Astrocyte (in vitro differentiated cells and primary cell): Measurements from ENCODE around the gene PDE6G. TPM values are rescaled to one million over a fixed set of nuclear protein-coding genes. Genes with fewer than 3 reads are reported as not detected.

ENCODE experiments used
- DNase-seq: peaks from one replicate; pipeline ENCODE4 v3.0.0-alpha.2; 2010; ENCODE audit warnings: low read depth
- FAIRE-seq: peaks from 2 replicates; lab custom pipeline; 2011; peaks lifted over from hg19 to GRCh38; lab: Jason Lieb, UNC
- H2AFZ ChIP-seq: 2 replicates; pipeline ENCODE4 v1.6.0; 2012; ENCODE audit warnings: low read depth, low read length, inconsistent platforms
- H3K27ac ChIP-seq: 2 replicates; pipeline ENCODE4 v1.5.1; 2011; ENCODE audit warnings: low read depth, low read length, inconsistent platforms
- H3K27me3 ChIP-seq: 2 replicates; pipeline ENCODE4 v1.6.0; 2011; ENCODE audit warnings: low read length, inconsistent platforms; ENCODE audit not compliant: insufficient read depth
- H3K36me3 ChIP-seq: 2 replicates; pipeline ENCODE4 v1.5.1; 2011; ENCODE audit warnings: low read length, inconsistent platforms; ENCODE audit not compliant: insufficient read depth
- H3K4me1 ChIP-seq: 2 replicates; pipeline ENCODE4 v1.5.1; 2011; ENCODE audit warnings: low read length, inconsistent platforms; ENCODE audit not compliant: insufficient read depth
- H3K4me2 ChIP-seq: 2 replicates; pipeline ENCODE4 v1.6.0; 2012; ENCODE audit warnings: low read length, inconsistent platforms
- H3K4me3 ChIP-seq: 2 replicates; pipeline ENCODE4 v1.5.1; 2011; ENCODE audit warnings: low read depth, mild to moderate bottlenecking, low read length, inconsistent platforms; ENCODE audit not compliant: insufficient read depth
- H3K79me2 ChIP-seq: 2 replicates; pipeline ENCODE4 v1.6.0; 2012; ENCODE audit warnings: mild to moderate bottlenecking, low read length, inconsistent platforms; ENCODE audit not compliant: insufficient read depth
- H3K9ac ChIP-seq: 2 replicates; pipeline ENCODE4 v1.6.0; 2012; ENCODE audit warnings: mild to moderate bottlenecking, low read length, inconsistent platforms
- H3K9me3 ChIP-seq: 2 replicates; pipeline ENCODE4 v1.5.1; 2012; ENCODE audit warnings: low read depth, mild to moderate bottlenecking, low read length, inconsistent platforms; ENCODE audit not compliant: insufficient read depth
- H4K20me1 ChIP-seq: 2 replicates; pipeline ENCODE4 v1.6.0; 2012; ENCODE audit warnings: low read length, inconsistent platforms; ENCODE audit not compliant: insufficient read depth
- H3K27ac Mint-ChIP-seq: one replicate; pipeline ENCODE4 v1.8.0; 2021; ENCODE audit warnings: mild to moderate bottlenecking, mixed read lengths; ENCODE audit not compliant: unreplicated experiment
- H3K27me3 Mint-ChIP-seq: one replicate; pipeline ENCODE4 v1.8.0; 2021; ENCODE audit warnings: low read depth, mixed read lengths; ENCODE audit not compliant: unreplicated experiment
- H3K36me3 Mint-ChIP-seq: one replicate; pipeline ENCODE4 v1.8.0; 2021; ENCODE audit warnings: low read depth, mixed read lengths; ENCODE audit not compliant: unreplicated experiment
- H3K4me1 Mint-ChIP-seq: one replicate; pipeline ENCODE4 v1.8.0; 2021; ENCODE audit warnings: low read depth, mixed read lengths; ENCODE audit not compliant: unreplicated experiment
- H3K4me3 Mint-ChIP-seq: one replicate; pipeline ENCODE4 v1.8.0; 2021; ENCODE audit warnings: mild to moderate bottlenecking, moderate library complexity, mixed read lengths; ENCODE audit not compliant: unreplicated experiment
- H3K9me3 Mint-ChIP-seq: one replicate; pipeline ENCODE4 v1.8.0; 2021; ENCODE audit warnings: mild to moderate bottlenecking, mixed read lengths; ENCODE audit not compliant: unreplicated experiment
- CTCF ChIP-seq: IDR thresholded peaks from 2 replicates; pipeline ENCODE4 v1.5.1; 2011; ENCODE audit warnings: low read depth, mild to moderate bottlenecking, inconsistent platforms, low read length, moderate library complexity; ENCODE audit not compliant: insufficient read depth
- EZH2 ChIP-seq: IDR thresholded peaks from 2 replicates; pipeline ENCODE4 v1.6.1; 2012; ENCODE audit warnings: mild to moderate bottlenecking, low read length, inconsistent platforms; ENCODE audit not compliant: insufficient read depth
- total RNA-seq: library from RNA; stranded (reverse); gene quantifications from 2 replicates; pipeline ENCODE4 v1.2.1, GENCODE V29; 2021

The PDE6G gene
- total RNA-seq, 1 donor from 2014 or later = not detected

GRCh38 chr17:81635973-81636504 lies 20.3 kb downstream of the PDE6G start:
- Histone ChIP-seq H3K27ac (peak overlapping the region; percentile 89), H3K79me2 (peaks cover 56% of the 10 kb centered on the region), H3K4me1 (peaks cover 11% of the 10 kb centered on the region), H3K9me3 (no peaks in the 10 kb centered on the region), H3K36me3 (peaks cover 7% of the 10 kb centered on the region), H3K4me3 (peak overlapping the region; percentile 86), H3K27me3 (no peaks in the 10 kb centered on the region), H2AFZ (no peak overlapping the region), H3K9ac (peak overlapping the region; percentile 97), H3K4me2 (peak overlapping the region; percentile 96), H4K20me1 (peaks cover 49% of the 10 kb centered on the region)
- Mint-ChIP-seq H3K27ac (peak overlapping the region; percentile 96), H3K27me3 (no peaks in the 10 kb centered on the region), H3K9me3 (no peaks in the 10 kb centered on the region), H3K4me1 (peaks cover 10% of the 10 kb centered on the region), H3K4me3 (peak overlapping the region; percentile 98), H3K36me3 (peaks cover 3% of the 10 kb centered on the region)
- TF ChIP-seq EZH2 = no peak
- FAIRE-seq = no peak
- peak; percentile 46 for DNase-seq

GRCh38 chr17:81635431-81635830 lies 20.9 kb downstream of the PDE6G start:
- H3K4me1 ChIP-seq = peaks cover 11% of the 10 kb centered on the region
- no peak for TF ChIP-seq EZH2
- TF ChIP-seq CTCF = no peak
- peaks cover 63% of the 10 kb centered on the region for H3K79me2 ChIP-seq
- peak overlapping the region; percentile 86 for H3K4me3 ChIP-seq
- Mint-ChIP-seq H3K36me3 (peaks cover 3% of the 10 kb centered on the region), H3K4me1 (peaks cover 10% of the 10 kb centered on the region), H3K9me3 (no peaks in the 10 kb centered on the region), H3K27me3 (no peaks in the 10 kb centered on the region), H3K27ac (peak overlapping the region; percentile 96), H3K4me3 (peak overlapping the region; percentile 98)
- H3K36me3 ChIP-seq = peaks cover 7% of the 10 kb centered on the region
- peak overlapping the region; percentile 96 for H3K4me2 ChIP-seq
- H3K27ac ChIP-seq = peak overlapping the region; percentile 89
- H4K20me1 ChIP-seq = peaks cover 55% of the 10 kb centered on the region
- DNase-seq (no peak), FAIRE-seq (no peak)
- no peak overlapping the region for H2AFZ ChIP-seq
- H3K9ac ChIP-seq = peak overlapping the region; percentile 97
- H3K27me3 ChIP-seq = no peaks in the 10 kb centered on the region
- no peaks in the 10 kb centered on the region for H3K9me3 ChIP-seq

GRCh38 chr17:81631482-81631881 lies 24.9 kb downstream of the PDE6G start:
- H3K27me3 Mint-ChIP-seq = no peaks in the 10 kb centered on the region
- no peak overlapping the region for H3K27ac Mint-ChIP-seq
- peaks cover 10% of the 10 kb centered on the region for H3K4me1 Mint-ChIP-seq
- no peak overlapping the region for H2AFZ ChIP-seq
- peaks cover 19% of the 10 kb centered on the region for H3K36me3 ChIP-seq
- H3K4me2 ChIP-seq = no peak overlapping the region
- DNase-seq (no peak), FAIRE-seq (no peak)
- H3K27ac ChIP-seq = no peak overlapping the region
- no peaks in the 10 kb centered on the region for H3K9me3 Mint-ChIP-seq
- H3K4me3 Mint-ChIP-seq = no peak overlapping the region
- peaks cover 8% of the 10 kb centered on the region for H3K36me3 Mint-ChIP-seq
- no peak overlapping the region for H3K9ac ChIP-seq
- TF ChIP-seq EZH2 (no peak), CTCF (no peak)
- no peaks in the 10 kb centered on the region for H3K27me3 ChIP-seq
- peaks cover 11% of the 10 kb centered on the region for H3K4me1 ChIP-seq
- no peaks in the 10 kb centered on the region for H3K9me3 ChIP-seq
- H3K79me2 ChIP-seq = peaks cover 72% of the 10 kb centered on the region
- peaks cover 66% of the 10 kb centered on the region for H4K20me1 ChIP-seq
- no peak overlapping the region for H3K4me3 ChIP-seq
